Fibroblast of skin of scalp (primary cell): Measurements from ENCODE around the gene KHDRBS2.

Experiments
- DNase-seq: peaks from one replicate; pipeline ENCODE4 v3.0.0-alpha.2; 2013

Gene KHDRBS2

GRCh38 chr6:62174548-62174947, 111.5 kb downstream of the KHDRBS2 start:
- no peak for DNase-seq

GRCh38 chr6:62167736-62168135, 118.3 kb downstream of the KHDRBS2 start:
- no peak for DNase-seq

- no peak for DNase-seq
Measured at GRCh38 chr6:62162858-62163257, 123.2 kb downstream of the KHDRBS2 start.

- no peak for DNase-seq
Measured at GRCh38 chr6:62152796-62153195, 133.2 kb downstream of the KHDRBS2 start.

- peak; percentile 27 for DNase-seq
Measured at GRCh38 chr6:62150048-62150663, 135.9 kb downstream of the KHDRBS2 start.

- no peak for DNase-seq
Measured at GRCh38 chr6:62146954-62147853, 138.8 kb downstream of the KHDRBS2 start.

- no peak for DNase-seq
Measured at GRCh38 chr6:62129127-62129526, 156.9 kb downstream of the KHDRBS2 start.

- DNase-seq, result no peak
Measured at GRCh38 chr6:62119401-62119800, 166.6 kb downstream of the KHDRBS2 start.

GRCh38 chr6:62103186-62103859, 182.7 kb downstream of the KHDRBS2 start:
- no peak for DNase-seq

GRCh38 chr6:62102387-62102786, 183.6 kb downstream of the KHDRBS2 start:
- DNase-seq, result no peak

- no peak for DNase-seq
Measured at GRCh38 chr6:62090442-62091229, 195.4 kb downstream of the KHDRBS2 start.

GRCh38 chr6:62089781-62090180, 196.2 kb downstream of the KHDRBS2 start:
- DNase-seq, result no peak

- DNase-seq, result no peak
Measured at GRCh38 chr6:62086047-62086446, 200.0 kb downstream of the KHDRBS2 start.

GRCh38 chr6:62075869-62076268, 210.2 kb downstream of the KHDRBS2 start:
- no peak for DNase-seq

GRCh38 chr6:62059901-62060300, 226.1 kb downstream of the KHDRBS2 start:
- no peak for DNase-seq

- no peak for DNase-seq
Measured at GRCh38 chr6:62057300-62057699, 228.7 kb downstream of the KHDRBS2 start.

- no peak for DNase-seq
Measured at GRCh38 chr6:62045502-62045901, 240.5 kb downstream of the KHDRBS2 start.

- DNase-seq, result no peak
Measured at GRCh38 chr6:62043084-62043483, 242.9 kb downstream of the KHDRBS2 start.

GRCh38 chr6:62042429-62042828, 243.6 kb downstream of the KHDRBS2 start:
- no peak for DNase-seq

GRCh38 chr6:62039605-62040004, 246.4 kb downstream of the KHDRBS2 start:
- DNase-seq, result no peak

GRCh38 chr6:62037445-62037844, 248.6 kb downstream of the KHDRBS2 start:
- DNase-seq, result no peak

GRCh38 chr6:62035952-62036351, 250.1 kb downstream of the KHDRBS2 start:
- no peak for DNase-seq

- no peak for DNase-seq
Measured at GRCh38 chr6:62013719-62014118, 272.3 kb downstream of the KHDRBS2 start.
